Measurements from ENCODE around the gene ARL15.

DNA sequence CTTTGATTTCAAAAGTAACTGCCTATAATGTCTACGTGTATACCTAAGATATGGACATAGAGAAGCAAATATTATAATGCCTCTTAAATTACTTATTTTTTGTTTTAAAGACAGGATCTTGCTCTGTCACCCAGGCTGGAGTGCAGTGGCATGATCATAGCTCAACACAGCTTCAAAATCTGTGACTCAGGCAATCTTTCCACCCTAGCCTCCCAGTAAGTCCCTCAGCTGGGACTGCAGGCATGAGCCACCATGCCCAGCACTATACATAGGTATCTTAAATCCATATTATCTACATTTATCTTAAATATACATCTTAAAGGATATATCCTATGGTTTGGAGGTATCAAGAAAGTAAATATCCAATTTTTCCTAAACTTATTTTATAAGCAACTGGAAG lies 261.2 kb downstream of the ARL15 start:
- TF ChIP-seq, protein P1, sequence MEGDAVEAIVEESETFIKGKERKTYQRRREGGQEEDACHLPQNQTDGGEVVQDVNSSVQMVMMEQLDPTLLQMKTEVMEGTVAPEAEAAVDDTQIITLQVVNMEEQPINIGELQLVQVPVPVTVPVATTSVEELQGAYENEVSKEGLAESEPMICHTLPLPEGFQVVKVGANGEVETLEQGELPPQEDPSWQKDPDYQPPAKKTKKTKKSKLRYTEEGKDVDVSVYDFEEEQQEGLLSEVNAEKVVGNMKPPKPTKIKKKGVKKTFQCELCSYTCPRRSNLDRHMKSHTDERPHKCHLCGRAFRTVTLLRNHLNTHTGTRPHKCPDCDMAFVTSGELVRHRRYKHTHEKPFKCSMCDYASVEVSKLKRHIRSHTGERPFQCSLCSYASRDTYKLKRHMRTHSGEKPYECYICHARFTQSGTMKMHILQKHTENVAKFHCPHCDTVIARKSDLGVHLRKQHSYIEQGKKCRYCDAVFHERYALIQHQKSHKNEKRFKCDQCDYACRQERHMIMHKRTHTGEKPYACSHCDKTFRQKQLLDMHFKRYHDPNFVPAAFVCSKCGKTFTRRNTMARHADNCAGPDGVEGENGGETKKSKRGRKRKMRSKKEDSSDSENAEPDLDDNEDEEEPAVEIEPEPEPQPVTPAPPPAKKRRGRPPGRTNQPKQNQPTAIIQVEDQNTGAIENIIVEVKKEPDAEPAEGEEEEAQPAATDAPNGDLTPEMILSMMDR (conservative IDR thresholded peaks at IDR 0.05; ENCODE audit: low read length), result no peak
- no peak for TF ChIP-seq EZH2phosphoT487 (IDR thresholded peaks at IDR 0.05; ENCODE audit: borderline replicate concordance)

All from Loucy (cell line).